Cerebellar nuclear complex (tissue), 1 donor: Measurements from ENCODE around the gene IRX3.
"Not testable (repeated sequence)": the region's sequence is repeated elsewhere in the genome, so short reads cannot be mapped to it uniquely, and the experiment has no call there.

ENCODE experiments used
- DNase-seq, 2 experiments: peaks; one replicate each; lab custom pipeline; 2025; lab: John Stamatoyannopoulos, UW

The IRX3 gene

DNA sequence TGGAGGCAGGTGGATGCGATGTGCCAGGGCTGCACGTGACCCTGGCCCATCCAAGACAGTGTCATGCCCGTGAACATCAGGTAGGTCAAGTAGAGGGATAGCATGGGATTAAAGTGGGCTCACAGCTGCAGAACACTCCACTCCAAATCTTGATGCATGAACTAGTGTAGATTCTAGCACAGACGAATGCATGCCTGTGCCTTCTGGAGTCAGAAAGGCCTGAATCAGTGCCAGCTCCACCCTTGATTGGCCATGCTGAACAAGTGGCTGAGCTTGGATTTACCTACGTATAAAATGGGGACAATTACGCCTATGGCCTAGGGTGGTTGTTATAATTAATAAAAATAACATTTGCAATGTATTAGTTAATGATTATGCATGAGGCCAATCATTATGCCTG is 10.6 kb downstream of the IRX3 start:
- DNase-seq, result no peak

DNA sequence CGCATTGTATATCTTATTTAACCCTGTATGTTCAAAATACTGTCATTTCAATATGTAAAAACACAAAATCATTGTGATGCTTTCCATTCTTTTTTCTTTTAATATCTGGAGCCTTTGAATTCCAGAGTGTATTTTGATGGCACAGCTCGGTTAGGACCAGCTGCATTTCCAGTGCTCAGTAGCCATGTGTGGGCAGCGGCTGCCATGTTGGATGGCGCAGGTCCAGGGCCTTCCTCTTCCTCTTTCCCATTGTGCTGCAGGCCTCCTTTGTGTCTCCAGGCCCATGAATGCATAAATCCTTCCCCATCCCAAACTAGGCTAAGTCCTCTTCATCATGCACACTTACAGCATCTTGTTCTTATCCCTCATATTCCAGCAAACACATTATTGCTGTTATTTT is 13.0 kb downstream of the IRX3 start:
- no peak for DNase-seq

DNA sequence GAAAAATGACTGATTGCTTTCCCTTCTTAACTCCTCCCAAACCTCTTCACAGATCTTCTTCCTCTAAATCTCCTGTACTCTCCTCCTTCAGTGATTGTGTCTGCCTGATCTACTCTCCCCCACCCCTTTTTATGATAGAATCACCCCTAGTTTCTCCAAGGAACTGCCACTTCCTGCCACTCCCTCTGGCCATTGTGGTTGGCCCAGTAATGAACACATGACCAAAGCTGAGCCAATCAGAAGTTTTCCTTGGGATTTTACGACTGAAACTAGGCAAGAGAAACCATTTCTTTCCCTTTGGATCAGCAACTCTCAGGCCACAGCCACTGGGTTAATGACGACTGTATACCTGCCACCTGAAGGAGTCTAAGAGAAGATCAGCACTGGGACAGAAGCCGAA is 15.9 kb downstream of the IRX3 start:
- no peak for DNase-seq

DNA sequence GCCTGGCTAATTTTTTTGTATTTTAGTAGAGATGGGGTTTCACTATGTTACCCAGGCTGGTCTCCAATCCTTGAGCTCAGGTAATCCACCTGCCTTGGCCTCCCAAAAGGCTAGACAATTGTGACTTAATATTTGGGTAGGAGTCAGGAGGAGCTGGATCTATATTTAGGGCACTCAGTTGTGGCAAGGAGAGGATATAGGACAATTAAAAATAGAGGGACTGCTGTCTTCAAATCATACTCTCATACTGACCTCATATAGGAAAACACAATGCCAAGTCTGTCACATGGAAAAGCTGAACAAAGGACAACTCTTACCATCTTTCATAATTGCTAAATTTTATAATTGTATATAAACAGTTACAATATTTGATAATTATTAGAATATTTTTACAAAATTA is 17.1 kb downstream of the IRX3 start:
- no peak for DNase-seq

DNA sequence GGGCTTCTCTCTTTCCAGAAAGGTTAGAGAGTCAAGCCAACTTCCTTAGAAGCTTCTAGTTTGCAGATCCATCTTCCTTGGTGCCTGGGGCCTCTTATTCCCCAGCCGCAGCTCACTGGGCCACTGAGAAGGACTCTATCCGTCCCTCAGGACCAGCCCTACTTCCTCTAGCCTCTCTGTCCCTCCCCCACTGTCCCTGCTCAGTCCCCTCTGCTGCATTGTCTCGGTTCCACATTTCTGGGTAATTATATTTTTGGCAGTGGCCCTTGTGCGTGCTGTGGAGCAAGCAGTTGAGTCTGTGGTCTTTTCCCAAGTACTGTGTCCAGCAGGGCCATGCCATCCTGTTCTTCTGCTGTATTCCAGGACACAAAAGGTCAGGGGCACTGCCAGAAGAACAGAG is 17.8 kb downstream of the IRX3 start:
- no peak for DNase-seq

DNA sequence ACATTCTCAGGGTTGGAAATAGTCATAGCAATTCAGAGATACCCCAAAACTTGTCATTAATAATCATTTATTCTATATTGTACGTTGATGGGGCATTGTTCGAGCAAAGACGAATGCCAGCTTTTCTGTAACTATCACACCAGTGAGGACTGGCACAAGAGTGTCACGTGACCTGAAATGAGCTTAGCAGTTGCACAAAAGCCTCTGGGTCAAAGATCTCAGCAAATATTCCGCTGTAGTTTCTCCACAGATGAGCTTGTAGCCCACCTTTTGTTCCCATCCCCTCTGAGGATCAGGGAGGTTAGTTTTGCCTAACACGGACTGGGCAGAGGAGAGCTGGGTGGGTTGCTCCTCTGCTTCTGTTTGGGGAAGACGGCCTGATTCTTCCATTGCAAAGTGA is 18.2 kb downstream of the IRX3 start:
- DNase-seq, result no peak

DNA sequence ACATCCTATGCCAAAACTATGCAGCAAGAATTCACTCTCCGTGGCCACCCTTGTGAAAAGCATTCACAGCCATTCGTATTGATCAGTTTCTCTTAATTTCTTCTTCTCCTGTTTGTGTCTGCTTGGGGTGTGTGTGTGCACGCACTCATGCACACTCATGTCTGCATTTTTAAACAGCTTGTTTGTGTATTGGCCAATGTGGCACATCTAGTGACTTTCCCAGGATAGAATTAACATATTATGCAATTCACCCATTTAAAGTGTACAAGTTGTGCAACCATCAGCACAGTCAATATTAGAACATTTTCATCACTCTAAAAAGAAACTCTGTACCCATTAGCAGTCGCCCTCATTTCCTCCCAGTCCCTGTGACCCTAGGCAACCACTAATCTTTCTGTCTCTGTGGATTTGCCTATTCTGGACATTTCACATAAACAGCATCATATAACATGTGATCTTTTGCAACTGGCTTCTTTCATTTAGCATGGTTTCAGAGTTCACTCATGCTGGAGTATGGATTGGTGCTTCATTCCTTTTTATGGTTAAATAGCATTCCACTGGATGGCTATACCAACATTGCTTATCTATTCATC is 20.1 kb downstream of the IRX3 start:
- no peak for DNase-seq

DNA sequence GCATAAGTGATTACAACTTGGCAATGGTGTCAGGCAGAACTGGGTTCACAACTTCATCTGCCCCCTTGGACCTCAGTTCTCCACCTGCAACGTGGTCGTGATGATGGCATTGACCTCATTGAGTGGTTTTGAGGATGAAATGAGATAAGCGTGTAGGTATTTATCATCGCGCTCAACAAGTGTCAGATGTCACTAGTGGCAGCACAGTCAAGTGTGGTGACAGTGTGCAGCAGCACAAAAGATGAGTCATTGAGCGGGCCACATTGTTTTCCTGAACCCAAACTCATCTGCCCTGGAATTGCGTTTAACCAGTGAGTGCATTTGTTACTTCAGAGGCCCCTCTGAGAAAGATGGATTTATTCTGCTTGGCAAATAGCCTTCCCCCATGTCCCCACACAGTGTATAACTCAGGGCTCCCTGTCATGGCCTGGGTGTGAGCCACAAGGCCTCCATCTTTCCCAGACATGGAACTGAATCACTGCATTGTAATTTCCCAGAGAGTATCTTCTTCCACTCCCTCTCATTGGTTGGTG is 20.9 kb downstream of the IRX3 start:
- DNase-seq, result no peak

DNA sequence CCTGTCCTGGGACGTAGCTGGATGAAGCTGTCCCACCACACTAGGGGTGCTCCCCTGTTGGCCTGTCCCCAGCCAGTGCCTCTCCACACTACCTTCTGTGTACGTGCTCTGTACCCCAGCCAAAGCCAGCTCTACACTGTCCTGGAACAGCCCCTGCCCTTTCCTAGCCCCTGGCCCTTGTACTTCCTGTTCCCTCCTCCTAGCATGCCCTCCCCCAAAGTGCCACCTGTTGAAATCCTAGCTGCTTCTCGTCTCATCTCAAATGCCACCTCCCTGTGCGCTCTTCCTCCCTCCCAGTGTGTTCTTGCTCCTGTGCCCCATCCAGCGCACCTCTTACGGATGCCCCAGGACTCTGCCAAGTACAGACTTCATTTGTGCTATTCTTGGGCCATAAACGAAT is 33.5 kb downstream of the IRX3 start:
- no peak for DNase-seq

DNA sequence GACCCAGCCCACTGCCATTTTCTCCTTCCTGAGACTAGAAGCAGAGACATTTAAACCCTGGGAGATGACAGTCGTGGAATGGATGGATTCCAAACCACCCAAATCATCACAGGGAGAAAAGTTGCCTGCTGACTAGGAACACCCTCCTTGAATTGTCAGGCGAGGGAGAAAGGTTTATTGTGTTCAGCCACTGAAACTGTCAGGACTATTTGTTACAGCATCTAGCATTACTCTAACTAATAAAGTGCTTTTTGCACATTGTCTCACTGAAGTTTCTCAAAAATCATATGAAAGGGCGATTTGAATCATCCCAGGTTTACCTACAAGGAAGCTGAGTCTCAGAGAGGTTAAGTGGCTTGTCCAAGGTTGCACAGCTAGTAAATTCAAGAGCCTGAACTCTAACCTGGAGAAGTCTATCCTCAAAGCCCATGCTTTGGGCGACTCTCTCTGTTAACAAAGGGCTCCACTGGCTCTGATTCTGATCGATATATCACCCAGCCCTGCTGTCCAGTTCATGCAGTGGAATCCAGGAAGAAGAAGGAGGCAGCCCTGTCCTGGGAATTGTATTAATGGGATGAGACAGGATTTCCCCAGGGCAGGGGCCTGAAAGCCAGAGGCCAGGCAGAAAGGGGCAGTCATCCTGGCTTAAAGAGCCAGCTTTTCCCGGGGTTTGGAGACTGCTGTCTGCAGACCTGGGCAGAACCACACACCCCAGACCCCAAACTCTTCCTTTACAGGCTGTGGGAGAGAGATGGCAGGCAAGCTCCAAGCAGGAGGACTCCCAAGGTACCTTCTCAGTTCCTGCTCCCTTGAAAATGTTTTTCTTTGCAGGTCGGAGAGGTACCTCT is 37.5 kb downstream of the IRX3 start:
- no peak for DNase-seq

DNA sequence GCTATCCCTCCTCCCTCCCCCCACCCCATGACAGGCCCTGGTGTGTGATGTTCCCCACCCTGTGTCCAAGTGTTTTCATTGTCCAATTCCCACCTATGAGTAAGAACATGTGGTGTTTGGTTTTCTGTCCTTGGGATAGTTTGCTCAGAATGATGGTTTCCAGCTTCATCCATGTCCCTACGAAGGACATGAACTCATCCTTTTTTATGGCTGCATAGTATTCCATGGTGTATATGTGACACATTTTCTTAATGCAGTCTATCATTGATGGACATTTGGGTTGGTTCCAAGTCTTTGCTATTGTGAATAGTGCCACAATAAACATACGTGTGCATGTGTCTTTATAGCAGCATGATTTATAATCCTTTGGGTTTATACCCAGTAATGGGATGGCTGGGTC is 38.9 kb downstream of the IRX3 start:
- not testable (repeated sequence) for DNase-seq

DNA sequence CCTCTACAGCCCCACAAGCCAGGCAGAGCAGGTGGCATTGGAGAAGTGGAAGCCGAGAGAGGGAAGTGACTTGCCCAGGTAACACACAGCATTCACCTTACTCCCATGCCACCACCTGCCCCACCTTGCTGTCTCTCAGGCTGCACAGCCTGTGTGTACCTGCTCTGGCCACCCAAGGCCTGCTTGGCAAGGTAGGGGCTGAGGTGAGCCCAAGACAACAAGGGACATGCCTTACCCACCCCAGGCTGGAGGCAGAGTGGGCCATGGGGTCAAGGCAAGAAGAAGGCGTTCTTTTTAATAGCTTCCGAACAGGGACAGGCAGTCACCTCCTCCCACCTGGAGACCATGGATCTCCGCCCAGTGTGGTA is 40.1 kb downstream of the IRX3 start:
- no peak for DNase-seq

DNA sequence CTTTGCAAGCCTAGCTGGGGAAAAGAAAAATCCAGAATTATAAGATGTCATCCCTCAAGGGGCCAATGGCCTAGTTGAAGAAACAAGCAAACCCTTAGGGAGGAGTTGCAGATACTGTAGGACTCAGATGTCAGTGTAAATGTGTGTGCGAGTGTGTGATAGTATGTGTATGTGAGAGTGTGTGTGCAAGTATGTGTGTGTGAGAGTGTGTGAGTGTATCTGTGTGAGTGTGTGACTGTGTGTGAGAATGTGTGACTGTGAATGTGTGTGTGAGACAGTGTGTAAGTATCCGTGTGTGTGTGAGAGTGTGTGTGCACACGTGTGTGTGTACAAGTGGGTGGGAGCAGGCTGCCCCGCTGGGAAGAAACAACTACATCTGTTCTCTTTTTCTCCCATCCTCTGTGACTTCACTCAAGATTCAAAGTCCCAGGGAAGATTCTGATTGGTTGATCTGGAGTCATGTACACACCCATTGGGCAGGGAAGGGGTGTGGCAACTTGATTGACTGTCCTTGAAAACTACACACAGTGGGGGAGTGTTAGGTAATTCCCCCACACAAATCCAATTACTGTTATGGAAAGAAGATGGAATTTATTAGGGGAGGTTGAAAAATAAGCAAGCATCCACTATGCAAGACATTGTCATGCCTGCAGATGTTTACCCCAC is 40.7 kb downstream of the IRX3 start:
- DNase-seq, result no peak

DNA sequence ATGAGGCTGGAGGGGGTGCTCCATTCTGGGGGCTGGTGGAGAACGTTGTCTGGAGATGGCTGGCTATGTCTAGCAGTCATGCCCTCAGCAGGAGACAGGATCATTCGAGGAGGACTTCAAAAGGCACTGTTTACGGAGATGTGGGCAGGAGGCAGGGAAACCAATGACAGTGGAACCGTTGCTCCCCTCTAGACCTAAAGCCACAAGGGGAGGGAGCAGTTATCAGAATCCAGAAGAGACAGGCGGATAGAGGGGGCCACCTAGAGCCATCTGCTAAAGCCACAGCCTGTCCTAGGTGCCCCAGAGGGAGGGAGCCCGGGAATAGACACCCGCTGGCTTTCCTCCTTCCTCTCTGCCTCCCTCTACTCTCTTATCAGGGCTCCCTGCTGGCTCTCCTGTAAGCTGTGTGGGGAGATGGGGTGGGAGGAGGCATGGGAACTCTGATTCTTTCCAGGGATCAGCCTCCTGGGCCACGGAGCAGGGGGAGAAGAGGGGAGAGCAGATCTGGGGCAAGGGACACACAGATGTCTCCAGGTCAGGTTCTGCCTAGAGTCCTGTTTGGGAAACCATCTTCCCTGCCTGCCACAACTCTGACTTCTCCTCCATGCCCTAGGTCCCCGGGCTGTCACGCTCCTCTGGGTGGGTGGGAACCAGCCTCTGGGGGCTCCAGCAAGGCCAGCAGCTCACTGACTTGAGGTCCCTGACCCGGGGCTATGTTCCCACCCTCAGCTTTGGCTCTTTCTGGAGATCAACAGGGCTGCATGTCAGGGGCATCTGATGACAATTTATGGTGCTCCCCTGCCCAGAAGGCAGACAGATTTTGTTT is 42.3 kb downstream of the IRX3 start:
- DNase-seq, result no peak

DNA sequence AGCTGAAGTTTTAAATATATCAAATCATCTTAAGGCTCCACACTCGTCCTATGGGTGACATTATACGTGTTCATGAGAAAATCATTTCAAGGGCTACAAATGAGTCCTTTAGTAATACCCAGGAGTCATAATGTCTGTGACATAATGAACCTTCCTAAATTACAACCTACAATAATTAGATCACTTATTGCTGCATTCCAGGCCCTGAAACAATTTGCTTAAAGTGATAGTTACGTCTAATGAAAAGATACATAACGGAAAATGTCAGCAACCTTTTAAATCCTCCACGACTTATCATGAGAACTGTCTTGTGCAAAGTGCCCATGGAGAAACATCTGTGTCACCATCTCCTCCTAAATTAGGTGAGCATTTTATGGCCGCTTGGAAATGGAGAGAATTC is 43.4 kb downstream of the IRX3 start:
- DNase-seq, result no peak

DNA sequence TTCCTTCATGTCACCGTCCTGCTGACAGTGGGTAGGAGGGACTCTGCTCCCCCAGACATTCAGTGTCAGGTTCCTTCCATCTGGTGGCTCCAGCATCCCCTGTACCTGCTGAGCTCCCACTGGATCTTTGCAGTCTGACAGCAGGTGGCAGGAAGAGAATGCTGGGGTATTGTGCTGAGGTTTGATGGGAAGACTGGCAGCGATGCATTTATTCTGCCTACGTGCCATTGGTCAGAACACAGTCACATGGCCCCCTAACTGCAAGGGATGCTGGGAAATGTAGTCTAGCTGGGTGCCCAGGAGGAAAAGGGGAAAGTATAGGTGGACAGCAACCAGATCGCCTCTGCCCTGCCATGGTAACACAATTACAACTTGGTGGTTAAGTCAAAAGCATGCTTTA is 44.4 kb downstream of the IRX3 start:
- DNase-seq, result no peak

DNA sequence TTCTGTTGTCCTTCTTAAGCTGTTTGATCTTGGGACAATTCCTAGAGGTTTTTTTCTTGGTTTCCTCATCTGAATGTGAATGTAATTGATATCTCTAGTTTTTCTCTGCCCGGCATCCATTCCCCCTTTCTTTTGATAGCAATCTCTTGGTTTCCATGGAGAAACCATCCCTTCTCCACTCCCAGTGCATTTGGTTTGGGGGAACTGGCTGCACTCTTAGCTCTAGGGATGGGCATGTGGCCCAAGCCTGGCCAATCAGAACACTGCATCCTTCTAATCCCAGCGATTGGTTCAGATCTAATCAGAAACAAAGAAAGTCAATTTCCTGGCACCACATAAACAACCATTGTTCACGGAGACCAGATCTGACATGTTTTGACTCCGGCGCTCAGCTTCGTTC is 45.1 kb downstream of the IRX3 start:
- no peak for DNase-seq

DNA sequence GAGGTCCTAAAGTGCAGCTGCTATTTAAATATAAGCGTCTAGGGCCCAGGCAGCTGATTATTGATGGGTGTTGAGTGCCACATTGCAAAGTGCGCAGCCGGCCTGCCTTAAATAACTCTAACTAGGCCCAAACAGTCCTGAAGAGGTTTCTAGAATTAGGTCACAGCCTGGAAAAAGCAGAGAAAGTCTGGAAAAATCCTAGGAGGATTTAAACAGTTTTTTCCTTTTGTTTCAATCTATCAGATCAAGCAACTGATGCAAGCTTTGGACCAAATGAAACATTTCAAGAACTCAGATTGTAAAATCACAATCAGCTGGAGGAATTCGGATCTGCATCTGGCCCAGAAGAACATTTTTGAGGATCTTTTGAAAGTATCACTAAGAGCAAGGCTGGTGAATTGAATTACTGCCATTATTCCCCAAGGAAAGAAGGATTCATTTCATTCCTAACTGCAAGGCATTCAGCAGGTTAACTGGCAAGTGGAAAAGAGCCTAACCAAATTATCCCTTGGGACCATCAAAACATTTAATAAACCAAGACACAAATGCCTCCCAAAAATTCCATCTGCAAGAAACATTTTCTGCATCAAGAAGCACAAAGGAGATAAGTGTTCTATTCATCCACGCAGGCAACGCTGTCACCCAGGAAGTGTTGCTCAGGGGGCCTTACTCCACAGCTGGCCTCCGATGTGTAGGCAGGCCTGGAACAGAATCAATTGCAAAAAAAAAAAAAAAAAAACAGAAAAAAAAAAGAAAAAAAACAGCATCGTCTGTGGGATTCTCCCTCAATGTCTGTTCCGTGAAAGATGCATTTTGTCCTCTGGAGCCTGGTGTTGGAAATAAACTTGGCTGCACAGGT is 46.1 kb downstream of the IRX3 start:
- DNase-seq, result no peak

DNA sequence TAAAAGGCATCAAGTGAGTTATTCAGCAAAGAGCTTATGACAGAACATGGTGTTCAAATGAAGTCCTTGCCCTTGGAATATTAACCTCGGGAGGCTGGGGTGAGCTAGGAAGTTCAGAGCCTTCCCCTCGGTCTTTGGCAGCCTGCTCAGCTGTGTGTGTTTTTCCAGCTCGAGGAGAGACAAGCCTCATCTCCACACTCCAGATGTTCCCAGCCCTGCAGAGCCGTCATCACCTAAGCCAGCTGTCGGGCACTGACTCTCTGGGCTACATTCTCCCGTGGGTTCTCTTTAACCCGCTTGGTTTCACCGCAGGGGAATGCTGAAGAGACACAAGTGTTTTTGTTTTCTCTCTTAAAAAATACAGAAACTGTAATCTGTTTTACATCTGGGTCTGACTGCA is 47.1 kb downstream of the IRX3 start:
- no peak for DNase-seq

DNA sequence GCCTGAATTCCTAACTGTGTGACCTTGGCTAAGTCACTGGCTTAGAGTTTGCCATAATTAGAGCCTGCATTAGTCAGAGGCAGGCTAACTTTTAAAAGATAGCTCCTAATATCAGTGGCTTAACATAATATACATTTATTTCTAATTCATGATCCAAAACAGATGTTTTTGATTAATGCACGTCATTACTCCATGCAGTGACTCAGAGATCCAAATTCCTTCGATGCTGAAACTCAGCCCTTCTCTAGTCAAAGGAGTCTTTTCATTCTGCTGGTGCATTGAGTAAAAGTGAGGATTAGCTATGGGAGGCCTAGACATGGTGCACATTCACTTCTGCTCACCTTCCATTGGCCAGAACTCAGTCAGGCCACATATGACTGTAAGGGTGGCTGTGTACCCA is 49.8 kb downstream of the IRX3 start:
- no peak for DNase-seq

DNA sequence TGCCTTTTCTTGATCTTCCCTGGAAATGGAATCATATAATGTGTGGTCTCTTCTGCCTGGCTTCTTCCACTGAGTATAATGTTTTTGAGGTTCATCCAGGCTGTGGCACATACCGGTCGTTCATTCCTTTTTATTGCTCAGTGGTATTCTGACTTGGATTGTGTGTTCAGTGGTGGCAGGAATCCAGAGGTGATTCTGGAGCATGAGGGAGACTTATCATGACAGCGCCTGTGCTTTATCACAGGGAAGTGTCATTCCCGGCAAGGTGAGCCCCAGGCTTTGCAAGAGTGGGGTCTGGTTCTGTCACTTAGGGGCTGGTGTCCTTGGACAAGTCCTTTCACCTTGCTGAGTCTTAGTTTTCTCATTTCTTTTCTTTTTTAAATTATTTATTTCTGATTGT is 53.0 kb downstream of the IRX3 start:
- DNase-seq, result no peak
